Activated CD4-positive, alpha-beta T cell treated with anti-CD3 and anti-CD28 coated beads, Interleukin-2, amount 10 ng/mL, durations not matched to agents 7 days and 5 days (primary cell): ENCODE data around the gene CRTC2. TPM values are rescaled to one million over a fixed set of nuclear protein-coding genes. Genes with fewer than 3 reads are reported as not detected.

Experiments
- CTCF ChIA-PET: fragments of 350-600 bp; sonication (Branson Sonifier 250); formaldehyde crosslinking; loops from one replicate; lab custom pipeline; 2021; ENCODE audit warnings: antibody characterized with exemption; lab: Charles Lee
- POLR2A ChIA-PET: fragments of 350-600 bp; sonication (Branson Sonifier 250); formaldehyde crosslinking; loops from one replicate; lab custom pipeline; 2021; ENCODE audit warnings: antibody characterized with exemption; lab: Charles Lee
- DNase-seq: peaks from one replicate; pipeline ENCODE4 v3.0.0-alpha.2; 2020
- H3K27ac Mint-ChIP-seq: one replicate; pipeline ENCODE4 v1.8.0; 2021; ENCODE audit warnings: mild to moderate bottlenecking, moderate library complexity, mixed read lengths
- H3K27me3 Mint-ChIP-seq: one replicate; pipeline ENCODE4 v1.8.0; 2021; ENCODE audit warnings: mixed read lengths
- H3K36me3 Mint-ChIP-seq: one replicate; pipeline ENCODE4 v1.8.0; 2021; ENCODE audit warnings: low read depth, mixed read lengths
- H3K4me1 Mint-ChIP-seq: one replicate; pipeline ENCODE4 v1.8.0; 2021; ENCODE audit warnings: mixed read lengths
- H3K4me3 Mint-ChIP-seq: one replicate; pipeline ENCODE4 v1.8.0; 2021; ENCODE audit warnings: mild to moderate bottlenecking, moderate library complexity, mixed read lengths
- H3K9me3 Mint-ChIP-seq: one replicate; pipeline ENCODE4 v1.8.0; 2021; ENCODE audit warnings: mixed read lengths
- total RNA-seq, 2 experiments: library from RNA; stranded (reverse); gene quantifications; one replicate each; pipeline ENCODE4 v1.2.3, GENCODE V29; 2021

The CRTC2 gene
- total RNA-seq, 2 experiments from 2014 or later = 80.7 to 107 TPM

DNA sequence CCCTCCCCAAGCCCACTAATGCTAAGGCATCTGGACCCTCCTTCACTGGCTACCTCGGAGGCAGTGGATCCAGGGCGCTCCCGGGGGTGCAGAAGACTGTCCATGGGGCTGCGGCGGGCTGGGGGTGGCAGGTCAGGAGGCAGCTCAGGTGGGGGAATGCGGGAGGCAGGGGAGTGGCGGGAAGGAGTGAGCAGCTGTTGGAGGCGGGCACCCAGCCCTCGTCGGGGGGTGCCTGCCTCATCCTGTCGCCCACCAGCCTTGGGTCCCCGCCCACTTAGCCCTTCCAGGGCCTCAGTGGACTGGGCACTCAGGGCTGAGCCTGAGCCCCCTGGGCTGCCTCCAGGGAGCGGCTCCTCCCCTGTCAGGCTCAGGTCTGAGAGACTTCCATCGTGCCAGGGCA, 25.0 kb downstream of the CRTC2 start:
- ChIA-PET CTCF (interaction anchor here (0.6 to 1.9 kb wide), 2 partner anchors 11 to 98 kb away, joined by 4 read pairs; no protein-coding TSS in a partner anchor), POLR2A (no interaction called here)
- no peak for DNase-seq
- no peak overlapping the region for H3K4me3 Mint-ChIP-seq
- peaks cover 10% of the 10 kb centered on the region for H3K4me1 Mint-ChIP-seq
- H3K27me3 Mint-ChIP-seq = no peaks in the 10 kb centered on the region
- H3K27ac Mint-ChIP-seq = no peak overlapping the region
- H3K9me3 Mint-ChIP-seq = no peaks in the 10 kb centered on the region
- H3K36me3 Mint-ChIP-seq = peaks cover 41% of the 10 kb centered on the region

DNA sequence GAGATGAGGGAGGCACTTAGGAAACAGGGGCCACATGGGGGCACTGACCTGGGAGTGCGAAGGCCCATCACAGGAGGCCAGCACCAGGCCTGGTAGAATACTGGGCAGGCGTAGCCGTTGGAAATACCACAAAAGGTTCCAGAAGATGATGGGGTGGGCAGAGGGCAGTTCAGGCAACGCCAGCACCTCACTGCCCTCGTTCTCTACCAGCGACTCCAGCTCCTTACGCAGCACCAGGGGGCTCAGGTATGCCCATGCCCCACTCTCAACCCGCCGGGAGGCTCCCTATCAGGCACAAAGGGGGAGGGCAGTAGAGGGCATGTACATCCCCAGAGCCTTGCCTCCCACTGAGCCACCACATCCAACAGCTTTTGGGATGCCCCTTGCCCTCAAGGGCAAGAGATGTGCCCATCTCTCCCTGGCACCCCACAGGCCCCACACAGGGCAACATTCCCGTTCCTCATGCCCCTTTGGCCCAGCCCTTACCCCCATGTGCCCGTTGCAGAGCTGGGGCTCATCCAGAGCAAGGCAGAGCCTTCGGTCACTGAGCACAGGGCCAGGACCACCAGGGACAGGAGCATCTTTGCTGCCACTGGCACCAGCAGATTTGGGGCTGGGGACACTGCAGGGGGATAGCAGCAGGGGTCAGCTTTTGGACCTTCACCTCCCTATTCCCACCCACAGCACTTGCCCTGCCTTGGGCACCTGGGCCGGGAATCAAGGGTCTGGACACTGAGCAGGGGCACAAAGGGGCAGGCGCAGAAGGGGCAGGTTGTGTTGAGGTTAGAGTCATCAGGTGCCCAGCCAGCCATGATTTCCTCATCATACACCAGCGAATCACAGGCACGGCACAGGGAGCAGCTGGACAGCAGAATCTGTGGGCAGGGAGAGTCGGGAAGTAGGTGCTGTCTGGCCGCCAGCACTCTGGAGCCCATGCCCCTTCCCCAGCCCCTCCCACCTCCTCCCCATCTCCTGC, 26.0 kb downstream of the CRTC2 start:
- H3K27me3 Mint-ChIP-seq = no peaks in the 10 kb centered on the region
- peaks cover 36% of the 10 kb centered on the region for H3K36me3 Mint-ChIP-seq
- POLR2A ChIA-PET = no interaction called here
- no peak for DNase-seq
- CTCF ChIA-PET = interaction anchor here (1.3 kb wide), 1 partner anchor 14 kb away, joined by 3 read pairs; the partner anchor contains the start of gene DENND4B
- H3K4me1 Mint-ChIP-seq = peaks cover 14% of the 10 kb centered on the region
- H3K9me3 Mint-ChIP-seq = no peaks in the 10 kb centered on the region
- no peak overlapping the region for H3K27ac Mint-ChIP-seq
- H3K4me3 Mint-ChIP-seq = no peak overlapping the region

- H3K27ac Mint-ChIP-seq = no peak overlapping the region
- no peaks in the 10 kb centered on the region for H3K9me3 Mint-ChIP-seq
- ChIA-PET CTCF (interaction anchor here (1.2 to 3.8 kb wide), 3 partner anchors 11 to 26 kb away, joined by 3 to 21 read pairs (median 3); partner anchors contain the start of gene DENND4B), POLR2A (no interaction called here)
- H3K4me3 Mint-ChIP-seq = no peak overlapping the region
- no peak for DNase-seq
- H3K36me3 Mint-ChIP-seq = peaks cover 17% of the 10 kb centered on the region
- H3K27me3 Mint-ChIP-seq = no peaks in the 10 kb centered on the region
- H3K4me1 Mint-ChIP-seq = peaks cover 13% of the 10 kb centered on the region
These were observed 28.1 kb downstream of the CRTC2 start for GRCh38 chr1:153929981-153930948.

DNA sequence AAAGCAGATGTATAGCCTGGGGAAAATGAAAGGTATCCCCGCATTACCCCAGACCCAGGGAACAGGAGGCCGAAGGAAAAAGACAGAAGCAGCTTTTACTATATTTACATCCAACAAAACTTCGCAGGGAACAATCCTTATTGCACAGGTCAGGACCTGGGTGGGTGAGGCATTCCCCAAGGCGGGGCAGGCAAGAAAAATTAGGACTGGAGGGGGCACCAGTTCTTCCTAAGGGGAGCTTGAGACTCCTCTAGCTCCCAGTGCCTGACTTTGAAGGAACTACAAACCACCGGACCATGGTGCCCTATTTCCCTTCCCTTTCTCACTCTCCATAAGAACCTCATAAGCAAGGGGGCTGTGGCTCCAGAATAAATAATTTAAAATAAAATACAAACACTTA, 29.0 kb downstream of the CRTC2 start:
- CTCF ChIA-PET = interaction anchor here (1.2 to 3.8 kb wide), 3 partner anchors 10 to 27 kb away, joined by 3 to 21 read pairs (median 3); partner anchors contain the start of gene DENND4B
- Mint-ChIP-seq H3K4me1 (peaks cover 14% of the 10 kb centered on the region), H3K27ac (no peak overlapping the region), H3K27me3 (no peaks in the 10 kb centered on the region), H3K36me3 (peaks cover 15% of the 10 kb centered on the region), H3K4me3 (no peak overlapping the region), H3K9me3 (no peaks in the 10 kb centered on the region)
- DNase-seq = no peak
- POLR2A ChIA-PET = no interaction called here

DNA sequence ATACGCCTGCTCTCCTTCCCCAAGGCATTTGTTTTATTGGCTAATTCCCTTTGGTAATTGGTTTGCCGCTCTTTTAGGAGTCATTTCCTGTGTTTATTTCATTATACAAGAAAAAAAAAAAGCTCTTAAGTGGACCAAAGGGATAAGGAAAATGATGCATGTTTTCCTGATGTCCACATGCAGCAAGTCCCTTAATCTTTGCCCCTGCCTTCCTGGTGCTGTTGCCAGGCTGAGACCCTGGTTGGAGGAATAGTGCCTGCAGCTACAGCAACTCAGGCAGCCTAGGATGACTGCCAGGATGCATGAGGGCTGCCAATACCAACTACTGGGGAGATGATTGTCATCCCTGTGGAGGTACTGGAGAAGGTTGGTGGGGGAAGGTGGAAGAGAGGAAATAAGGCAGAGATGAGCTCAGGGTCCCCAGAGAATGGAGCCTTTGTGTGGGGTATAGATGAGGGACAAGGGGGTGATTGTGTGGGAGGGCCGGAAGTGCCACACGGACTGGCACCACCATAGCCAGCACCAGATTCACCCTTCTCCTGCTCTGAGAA, 29.5 kb downstream of the CRTC2 start:
- CTCF ChIA-PET = interaction anchor here (1.3 to 3.8 kb wide), 3 partner anchors 9 to 27 kb away, joined by 3 to 21 read pairs (median 3); partner anchors contain the start of gene DENND4B
- POLR2A ChIA-PET = no interaction called here

GRCh38 chr1:153928245-153928644, 30.2 kb downstream of the CRTC2 start:
- H3K4me3 Mint-ChIP-seq = no peak overlapping the region

More for the DNA sequence above, 29.5 kb downstream of the CRTC2 start:
- no peak for DNase-seq
- peak overlapping the region; percentile 60 for H3K27ac Mint-ChIP-seq
- peaks cover 17% of the 10 kb centered on the region for H3K4me1 Mint-ChIP-seq
- H3K9me3 Mint-ChIP-seq = no peaks in the 10 kb centered on the region
- H3K36me3 Mint-ChIP-seq = peaks cover 12% of the 10 kb centered on the region
- no peak overlapping the region for H3K4me3 Mint-ChIP-seq
- H3K27me3 Mint-ChIP-seq = no peaks in the 10 kb centered on the region

GRCh38 chr1:153926405-153926804, 32.0 kb downstream of the CRTC2 start:
- no peak overlapping the region for H3K27ac Mint-ChIP-seq
- peaks cover 6% of the 10 kb centered on the region for H3K36me3 Mint-ChIP-seq
- DNase-seq = no peak
- ChIA-PET CTCF (no interaction called here), POLR2A (interaction anchor here (0.7 kb wide), 1 partner anchor 100 kb away, joined by 8 read pairs; no protein-coding TSS in a partner anchor)
- peaks cover 22% of the 10 kb centered on the region for H3K4me1 Mint-ChIP-seq
- no peak overlapping the region for H3K4me3 Mint-ChIP-seq
- H3K27me3 Mint-ChIP-seq = no peaks in the 10 kb centered on the region
- H3K9me3 Mint-ChIP-seq = no peaks in the 10 kb centered on the region

More at GRCh38 chr1:153928245-153928644, 30.2 kb downstream of the CRTC2 start:
- ChIA-PET CTCF (interaction anchor here (1.3 to 3.8 kb wide), 2 partner anchors 9 to 17 kb away, joined by 3 to 21 read pairs; partner anchors contain the start of gene DENND4B), POLR2A (no interaction called here)
- peaks cover 12% of the 10 kb centered on the region for H3K36me3 Mint-ChIP-seq
- no peak for DNase-seq
- H3K4me1 Mint-ChIP-seq = peaks cover 20% of the 10 kb centered on the region
- H3K27me3 Mint-ChIP-seq = no peaks in the 10 kb centered on the region
- no peaks in the 10 kb centered on the region for H3K9me3 Mint-ChIP-seq
- peak overlapping the region; percentile 1 for H3K27ac Mint-ChIP-seq

DNA sequence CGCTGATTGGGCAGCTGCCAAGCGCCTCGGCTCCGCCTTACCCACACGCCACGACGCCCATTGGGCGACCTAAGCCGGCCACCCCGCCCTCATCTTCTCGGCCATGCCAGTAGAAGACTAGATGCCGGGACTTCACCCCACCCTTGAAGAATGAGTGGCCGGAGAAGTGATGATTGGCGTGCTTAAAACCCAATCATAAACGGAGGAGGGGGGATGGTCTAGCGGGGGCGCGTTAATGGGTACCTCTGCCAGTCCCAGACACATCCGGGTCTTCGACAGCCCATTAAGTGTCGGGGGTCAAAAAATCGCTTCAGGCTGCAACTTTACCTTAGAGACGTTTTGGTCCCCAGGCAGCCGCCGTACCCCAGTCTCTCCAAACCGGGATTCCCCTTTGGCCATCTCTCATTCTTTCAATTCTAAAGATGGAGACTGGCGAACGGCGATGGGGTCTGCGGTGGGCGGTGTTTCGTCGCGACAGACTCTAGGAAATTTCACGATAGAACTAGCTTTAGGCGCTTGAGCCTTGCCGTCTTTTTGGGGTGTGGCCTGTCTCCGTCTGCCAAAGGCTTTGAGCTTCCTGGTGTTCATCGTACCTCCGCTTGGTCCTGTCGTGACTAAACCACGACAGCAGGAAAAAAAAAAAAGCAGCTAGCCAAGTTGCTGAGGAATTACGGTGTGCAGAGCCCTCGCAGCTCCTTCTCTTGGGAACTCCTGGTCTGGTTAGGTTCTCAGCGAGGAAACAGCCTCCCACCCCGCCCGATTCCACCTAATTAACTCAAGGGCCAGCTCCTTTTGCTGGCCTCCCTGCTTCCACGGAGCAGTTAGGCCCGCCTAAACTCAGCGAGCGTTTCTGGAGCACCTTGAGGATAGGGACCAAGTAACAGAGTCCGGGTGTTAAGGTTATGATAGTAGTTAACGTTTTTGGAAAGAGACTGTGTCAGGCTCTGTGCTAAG, 35.2 kb downstream of the CRTC2 start, which contains the start of gene GATAD2B:
Gene GATAD2B, minus strand, starts transcription at position 1 of the 954 bp plus-strand sequence. CDS start 94,625 bp downstream, outside the sequence.
- Mint-ChIP-seq H3K9me3 (no peaks in the 10 kb centered on the region), H3K27me3 (no peaks in the 10 kb centered on the region), H3K4me3 (peak within 1 kb of the TSS; percentile 95), H3K27ac (peak within 1 kb of the TSS; percentile 95), H3K4me1 (peaks cover 42% of the 10 kb centered on the region), H3K36me3 (peaks cover 2% of the 10 kb centered on the region)
- ChIA-PET POLR2A (interaction anchor here (0.6 to 0.7 kb wide), 2 partner anchors 22 to 81 kb away, joined by 3 read pairs; no protein-coding TSS in a partner anchor), CTCF (interaction anchor here (0.5 to 3.3 kb wide), 12 partner anchors 10 to 449 kb away, joined by 3 to 20 read pairs (median 3); partner anchors contain the start of gene DENND4B)
- peak; percentile 100 for DNase-seq

DNA sequence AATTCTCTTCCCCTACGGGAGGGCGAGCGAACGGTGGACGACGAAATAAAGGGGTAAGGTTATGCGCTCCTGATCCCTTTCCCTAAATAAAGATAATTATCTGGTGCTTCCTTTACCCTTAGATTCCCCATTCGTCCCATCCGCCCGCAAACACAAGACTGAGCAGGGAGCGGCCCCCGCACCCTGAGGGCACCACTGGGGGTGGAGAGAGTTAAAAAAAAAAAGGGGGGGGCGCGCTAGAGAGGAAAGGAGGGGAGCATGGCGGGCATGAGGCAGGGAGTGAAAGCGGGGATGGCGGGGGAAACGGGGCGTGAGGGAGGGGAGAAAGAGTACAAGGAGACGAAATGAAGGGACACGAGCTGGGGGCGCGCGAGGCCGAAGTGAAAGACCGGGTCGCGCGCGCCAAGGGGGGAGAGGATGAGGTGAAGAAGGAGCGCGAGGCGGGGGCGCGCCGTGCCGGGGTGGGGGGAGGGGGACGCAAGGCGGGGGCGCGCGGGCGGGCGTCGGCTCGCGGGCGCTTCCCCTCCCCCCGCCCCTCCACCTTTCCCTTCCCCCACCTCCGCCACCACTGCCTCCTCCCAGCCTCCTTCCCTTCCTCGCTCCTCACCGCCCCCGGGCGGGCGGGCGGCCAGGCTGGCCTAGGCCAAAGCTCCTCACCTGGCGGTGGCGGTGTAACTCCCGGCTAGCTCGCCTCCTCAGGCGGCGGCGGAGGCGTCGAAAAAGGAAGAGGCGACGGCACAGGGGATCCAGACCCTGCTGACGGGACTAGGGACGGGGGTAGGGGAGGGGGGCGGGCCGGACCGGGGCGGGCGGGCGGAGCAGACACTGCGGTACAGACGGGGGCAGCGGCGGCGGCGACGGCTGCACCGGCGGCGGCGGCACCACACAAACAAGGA, 36.1 kb downstream of the CRTC2 start:
- POLR2A ChIA-PET = interaction anchor here (0.6 to 1.2 kb wide), 5 partner anchors 23 to 80 kb away, joined by 3 read pairs; partner anchors contain the start of genes JTB and RPS27
- H3K27me3 Mint-ChIP-seq = no peaks in the 10 kb centered on the region
- H3K4me3 Mint-ChIP-seq = peak overlapping the region; percentile 95
- peak; percentile 60 for DNase-seq
- H3K4me1 Mint-ChIP-seq = peaks cover 47% of the 10 kb centered on the region
- no peaks in the 10 kb centered on the region for H3K9me3 Mint-ChIP-seq
- CTCF ChIA-PET = interaction anchor here (0.6 to 3.3 kb wide), 16 partner anchors 9 to 412 kb away, joined by 3 to 20 read pairs (median 3); partner anchors contain the start of gene DENND4B
- peak overlapping the region; percentile 95 for H3K27ac Mint-ChIP-seq
- peaks cover 9% of the 10 kb centered on the region for H3K36me3 Mint-ChIP-seq

DNA sequence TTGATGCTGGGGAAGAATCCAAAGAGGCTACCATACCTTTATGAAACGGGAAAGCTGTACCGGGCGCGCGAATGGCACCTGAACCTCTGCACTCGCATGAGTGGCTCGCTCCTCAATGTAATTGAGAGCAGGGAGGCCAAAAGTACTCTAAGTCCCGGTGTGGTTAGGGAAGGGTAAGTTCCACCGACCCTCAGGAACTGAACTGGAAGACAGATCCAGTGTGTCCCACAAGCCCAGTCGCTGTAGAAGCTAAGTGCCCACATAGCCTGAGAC, 36.7 kb downstream of the CRTC2 start:
- ChIA-PET POLR2A (interaction anchor here (0.6 to 1.2 kb wide), 3 partner anchors 34 to 69 kb away, joined by 3 read pairs; partner anchors contain the start of genes JTB and RPS27), CTCF (interaction anchor here (0.6 to 3.3 kb wide), 8 partner anchors 9 to 413 kb away, joined by 3 to 20 read pairs (median 4); partner anchors contain the start of gene DENND4B)
- H3K4me1 Mint-ChIP-seq = peaks cover 47% of the 10 kb centered on the region
- peaks cover 9% of the 10 kb centered on the region for H3K36me3 Mint-ChIP-seq
- no peaks in the 10 kb centered on the region for H3K27me3 Mint-ChIP-seq
- H3K9me3 Mint-ChIP-seq = no peaks in the 10 kb centered on the region
- peak overlapping the region; percentile 95 for H3K4me3 Mint-ChIP-seq
- H3K27ac Mint-ChIP-seq = peak overlapping the region; percentile 87
- DNase-seq = peak; percentile 20
